Vagina (tissue), 2 donors: ENCODE data around the gene ZIC1.

Experiments used
- POLR2A ChIP-seq, 2 donors: fragments of 450-650 bp; IDR thresholded peaks; one replicate each; pipeline ENCODE4 v1.6.1; 2017; ENCODE audit warnings: antibody characterized with exemption in 2 of 2, mild to moderate bottlenecking in 2 of 2, moderate library complexity in 2 of 2
- TF ChIP-seq, protein P1 (sequence below), 3 experiments: fragments of 450-650 bp in 2 of 3; fragments of 200-600 bp in 1 of 3; sonication (generic) in 1 of 3; IDR thresholded peaks; one replicate each; pipeline ENCODE4 v1.5.1; 2017 to 2019; ENCODE audit warnings: antibody characterized with exemption in 3 of 3, mild to moderate bottlenecking in 2 of 3, moderate library complexity in 2 of 3

DNA sequence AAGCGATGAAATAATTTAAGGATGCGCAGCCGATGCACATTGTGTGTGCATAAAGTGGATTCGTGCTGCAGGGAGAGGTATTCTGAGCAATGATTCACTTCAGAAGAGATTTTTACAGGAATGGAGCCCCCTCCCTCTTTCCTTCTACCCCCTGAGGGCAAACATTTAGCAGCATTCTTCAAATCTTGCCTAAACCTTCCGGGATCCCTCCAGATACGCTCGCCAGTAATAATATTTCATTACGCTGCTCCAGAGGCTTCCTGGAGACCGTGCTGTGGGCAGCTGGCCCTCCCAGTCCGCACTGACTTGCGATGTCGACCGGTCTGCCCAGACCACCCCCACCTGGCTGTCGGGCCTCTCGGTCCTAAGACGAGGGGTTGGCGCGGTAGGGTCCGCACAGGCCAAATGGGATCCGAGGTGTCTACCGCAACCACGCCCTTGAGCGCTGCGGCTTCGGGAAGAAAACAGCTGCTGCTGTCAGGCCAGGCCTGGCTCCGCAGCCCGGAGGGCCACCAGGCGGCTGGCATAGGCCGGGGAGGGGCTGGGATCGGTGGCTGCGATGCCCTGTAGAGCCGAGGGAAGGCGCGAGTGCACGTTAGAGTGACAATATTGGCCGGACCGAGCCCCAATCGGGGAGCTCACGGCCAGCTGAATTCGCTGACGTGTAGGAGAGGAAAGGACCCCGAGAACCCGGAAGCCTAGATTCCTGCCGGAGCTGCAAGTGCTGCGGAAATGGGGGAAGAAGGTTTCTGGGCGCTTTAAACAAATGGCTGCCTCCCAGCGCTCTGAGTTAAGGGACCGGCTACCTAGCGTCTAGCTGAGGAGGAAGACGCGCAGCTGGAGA is 17.2 kb upstream of the ZIC1 start:
- TF ChIP-seq POLR2A (IDR thresholded peaks at IDR 0.05): no peak
- TF ChIP-seq, protein P1, sequence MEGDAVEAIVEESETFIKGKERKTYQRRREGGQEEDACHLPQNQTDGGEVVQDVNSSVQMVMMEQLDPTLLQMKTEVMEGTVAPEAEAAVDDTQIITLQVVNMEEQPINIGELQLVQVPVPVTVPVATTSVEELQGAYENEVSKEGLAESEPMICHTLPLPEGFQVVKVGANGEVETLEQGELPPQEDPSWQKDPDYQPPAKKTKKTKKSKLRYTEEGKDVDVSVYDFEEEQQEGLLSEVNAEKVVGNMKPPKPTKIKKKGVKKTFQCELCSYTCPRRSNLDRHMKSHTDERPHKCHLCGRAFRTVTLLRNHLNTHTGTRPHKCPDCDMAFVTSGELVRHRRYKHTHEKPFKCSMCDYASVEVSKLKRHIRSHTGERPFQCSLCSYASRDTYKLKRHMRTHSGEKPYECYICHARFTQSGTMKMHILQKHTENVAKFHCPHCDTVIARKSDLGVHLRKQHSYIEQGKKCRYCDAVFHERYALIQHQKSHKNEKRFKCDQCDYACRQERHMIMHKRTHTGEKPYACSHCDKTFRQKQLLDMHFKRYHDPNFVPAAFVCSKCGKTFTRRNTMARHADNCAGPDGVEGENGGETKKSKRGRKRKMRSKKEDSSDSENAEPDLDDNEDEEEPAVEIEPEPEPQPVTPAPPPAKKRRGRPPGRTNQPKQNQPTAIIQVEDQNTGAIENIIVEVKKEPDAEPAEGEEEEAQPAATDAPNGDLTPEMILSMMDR (IDR thresholded peaks at IDR 0.05): no peak
